ELF-1 (cell line): ENCODE results near the gene SMARCC1.

Experiments used
- DNase-seq: peaks from one replicate; pipeline ENCODE4 v3.0.0-alpha.2; 2016; ENCODE audit warnings: low read depth, low spot score

Gene SMARCC1

GRCh38 chr3:47705391-47705790 lies 76.3 kb downstream of the SMARCC1 start:
- no peak for DNase-seq

GRCh38 chr3:47704237-47704612 lies 77.5 kb downstream of the SMARCC1 start:
- no peak for DNase-seq

- DNase-seq, result no peak
These were observed 80.3 kb downstream of the SMARCC1 start for GRCh38 chr3:47701388-47701787.

- DNase-seq, result no peak
These were observed 89.5 kb downstream of the SMARCC1 start for GRCh38 chr3:47692158-47692557.

GRCh38 chr3:47688488-47688887 lies 93.2 kb downstream of the SMARCC1 start:
- DNase-seq, result no peak

GRCh38 chr3:47685037-47685436 lies 96.7 kb downstream of the SMARCC1 start:
- no peak for DNase-seq

- DNase-seq, result no peak
These were observed 100.7 kb downstream of the SMARCC1 start for GRCh38 chr3:47681016-47681415.

- no peak for DNase-seq
These were observed 103.0 kb downstream of the SMARCC1 start for GRCh38 chr3:47678446-47679338.

- no peak for DNase-seq
These were observed 112.5 kb downstream of the SMARCC1 start for GRCh38 chr3:47669026-47669749.

GRCh38 chr3:47666118-47666517 lies 115.6 kb downstream of the SMARCC1 start:
- DNase-seq, result no peak

GRCh38 chr3:47664519-47664918 lies 117.2 kb downstream of the SMARCC1 start:
- DNase-seq, result no peak

- no peak for DNase-seq
These were observed 118.0 kb downstream of the SMARCC1 start for GRCh38 chr3:47663630-47664240.

GRCh38 chr3:47661121-47661752 lies 120.5 kb downstream of the SMARCC1 start:
- no peak for DNase-seq

GRCh38 chr3:47658444-47658843 lies 123.2 kb downstream of the SMARCC1 start:
- no peak for DNase-seq

- DNase-seq, result no peak
These were observed 129.6 kb downstream of the SMARCC1 start for GRCh38 chr3:47652142-47652541.

- DNase-seq, result no peak
These were observed 131.4 kb downstream of the SMARCC1 start for GRCh38 chr3:47650294-47650693.

- no peak for DNase-seq
These were observed 134.1 kb downstream of the SMARCC1 start for GRCh38 chr3:47647550-47647949.

- DNase-seq, result no peak
These were observed 135.3 kb downstream of the SMARCC1 start for GRCh38 chr3:47646362-47646761.

GRCh38 chr3:47645551-47645950 lies 136.1 kb downstream of the SMARCC1 start:
- DNase-seq, result no peak

- no peak for DNase-seq
These were observed 138.6 kb downstream of the SMARCC1 start for GRCh38 chr3:47643092-47643491.

- no peak for DNase-seq
These were observed 140.0 kb downstream of the SMARCC1 start for GRCh38 chr3:47641739-47642138.

- no peak for DNase-seq
These were observed 144.8 kb downstream of the SMARCC1 start for GRCh38 chr3:47636921-47637320.
